CD14-positive monocyte (primary cell): ENCODE data around the gene MYOM3. TPM values are rescaled to one million over a fixed set of nuclear protein-coding genes. Genes with fewer than 3 reads are reported as not detected.

Experiments
- DNase-seq, 3 donors: peaks; one replicate each; pipeline ENCODE4 v3.0.0-alpha.2; 2011 to 2022
- H2AFZ ChIP-seq: 2 replicates; pipeline ENCODE4 v1.6.0; 2012; ENCODE audit warnings: mild to moderate bottlenecking, low read depth, low read length, inconsistent platforms; ENCODE audit not compliant: insufficient read depth, poor library complexity, severe bottlenecking
- H3K27ac ChIP-seq, 2 donors: 1 replicate in 1 of 2; 2 replicates in 1 of 2; pipeline ENCODE4 v1.5.1; 2012 to 2013; ENCODE audit warnings: low read length in 2 of 2, control low read depth in 1 of 2, inconsistent platforms in 1 of 2, low read depth in 1 of 2, mild to moderate bottlenecking in 1 of 2
- H3K27me3 ChIP-seq, 2 donors: one replicate each; pipeline versions ENCODE4 v1.6.0 to v1.6.1; 2011 to 2013; ENCODE audit warnings: low read length in 2 of 2; ENCODE audit not compliant: control insufficient read depth in 2 of 2, insufficient read depth in 2 of 2
- H3K36me3 ChIP-seq, 2 donors: replicated peaks in 1 of 2; 1 replicate in 1 of 2; 2 replicates in 1 of 2; pipeline versions ENCODE4 v1.5.1 to v1.6.1; 2012 to 2013; ENCODE audit warnings: low read length in 2 of 2, control low read depth in 1 of 2, inconsistent platforms in 1 of 2, mild to moderate bottlenecking in 1 of 2; ENCODE audit not compliant: insufficient read depth in 2 of 2, control insufficient read depth in 1 of 2
- H3K4me1 ChIP-seq, 2 donors: 1 replicate in 1 of 2; 2 replicates in 1 of 2; pipeline versions ENCODE4 v1.5.1 to v1.6.1; 2012 to 2013; ENCODE audit warnings: low read length in 2 of 2, control low read depth in 1 of 2, inconsistent platforms in 1 of 2, mild to moderate bottlenecking in 1 of 2, moderate library complexity in 1 of 2; ENCODE audit not compliant: insufficient read depth in 2 of 2, control insufficient read depth in 1 of 2
- H3K4me2 ChIP-seq: replicated peaks from 2 replicates; pipeline ENCODE3; 2012; ENCODE audit warnings: low read length, moderate library complexity, mild to moderate bottlenecking; ENCODE audit not compliant: poor library complexity, severe bottlenecking; ENCODE audit errors: extremely low read depth
- H3K4me3 ChIP-seq, 3 experiments: fragments of 200-600 bp in 1 of 3; sonication (generic) in 1 of 3; replicated peaks in 1 of 3; 1 replicate in 2 of 3; 2 replicates in 1 of 3; pipeline ENCODE4 v1.5.1; 2011 to 2013; ENCODE audit warnings: low read length in 3 of 3, mild to moderate bottlenecking in 3 of 3, control low read depth in 2 of 3, low read depth in 2 of 3, inconsistent platforms in 1 of 3, moderate library complexity in 1 of 3
- H3K79me2 ChIP-seq: 2 replicates; pipeline ENCODE4 v1.6.0; 2012; ENCODE audit warnings: mild to moderate bottlenecking, control low read depth, inconsistent platforms, low read length, moderate library complexity; ENCODE audit not compliant: insufficient read depth
- H3K9ac ChIP-seq: 2 replicates; pipeline ENCODE4 v1.6.0; 2017; ENCODE audit warnings: low read length, mild to moderate bottlenecking; ENCODE audit not compliant: insufficient read depth, poor library complexity, severe bottlenecking
- H3K9me3 ChIP-seq, 2 donors: replicated peaks in 1 of 2; 1 replicate in 1 of 2; 2 replicates in 1 of 2; pipeline versions ENCODE4 v1.5.1 to v1.6.1; 2012 to 2013; ENCODE audit warnings: low read length in 2 of 2, control low read depth in 1 of 2; ENCODE audit not compliant: control insufficient read depth in 1 of 2, insufficient read depth in 1 of 2
- H4K20me1 ChIP-seq: 2 replicates; pipeline ENCODE4 v1.6.0; 2012; ENCODE audit warnings: mild to moderate bottlenecking, low read length, control low read depth, moderate library complexity; ENCODE audit not compliant: insufficient read depth
- H3K27ac Mint-ChIP-seq, 7 donors: one replicate each; pipeline ENCODE4 v1.8.0; 2020; ENCODE audit warnings: mild to moderate bottlenecking in 7 of 7, mixed read lengths in 7 of 7, moderate library complexity in 6 of 7, inconsistent platforms in 2 of 7
- H3K27me3 Mint-ChIP-seq, 3 donors: one replicate each; pipeline ENCODE4 v1.8.0; 2021 to 2022; ENCODE audit warnings: low read depth in 3 of 3, mild to moderate bottlenecking in 3 of 3, mixed read lengths in 3 of 3, moderate library complexity in 3 of 3, inconsistent platforms in 1 of 3
- H3K36me3 Mint-ChIP-seq, 2 donors: one replicate each; pipeline ENCODE4 v1.8.0; 2020; ENCODE audit warnings: mixed read lengths in 2 of 2, inconsistent platforms in 1 of 2, mild to moderate bottlenecking in 1 of 2
- H3K4me1 Mint-ChIP-seq: one replicate; pipeline ENCODE4 v1.8.0; 2020; ENCODE audit warnings: mild to moderate bottlenecking, mixed read lengths
- H3K4me3 Mint-ChIP-seq, 2 donors: one replicate each; pipeline ENCODE4 v1.8.0; 2020; ENCODE audit warnings: mild to moderate bottlenecking in 2 of 2, mixed read lengths in 2 of 2, moderate library complexity in 1 of 2
- H3K9me3 Mint-ChIP-seq, 7 donors: one replicate each; pipeline ENCODE4 v1.8.0; 2020 to 2022; ENCODE audit warnings: mixed read lengths in 7 of 7, mild to moderate bottlenecking in 6 of 7, moderate library complexity in 6 of 7, inconsistent platforms in 2 of 7
- CTCF ChIP-seq: fragments of 200-600 bp; IDR thresholded peaks from one replicate; pipeline ENCODE4 v1.8.0; 2022; ENCODE audit warnings: antibody characterized with exemption, mild to moderate bottlenecking
- WGBS: methylation state at CpG from one replicate; pipeline ENCODE4 v1.1.5; 2013; ENCODE audit warnings: missing lambda C conversion rate; ENCODE audit not compliant: insufficient coverage; 5-methylcytosine and 5-hydroxymethylcytosine counted together
- intact Hi-C, 2 donors: fragments of 100-400 bp; cut with micrococcal nuclease; formaldehyde crosslinking; loops; one replicate each; pipeline versions ENCODE4 v1.15.0 to v1.15.1; 2023
- polyA plus RNA-seq, 3 donors: library from polyadenylated mRNA; depleted of rRNA in 1 of 3; unstranded in 2 of 3; stranded (reverse) in 1 of 3; fragments of 300-500 nt in 2 of 3; fragments of >200 nt in 1 of 3; fragmentation: Illumina TruSeq in 2 of 3; gene quantifications; 1 replicate in 2 of 3; 2 replicates in 1 of 3; pipeline ENCODE4 v1.2.3, GENCODE V29; 2012 to 2021

MYOM3 gene
- polyA plus RNA-seq, 3 donors, result not detected

- intact Hi-C loops, result no loop called here
- no peak for DNase-seq
- H3K36me3 ChIP-seq, result no peaks in the 10 kb centered on the region
- no peak overlapping the region for H3K4me2 ChIP-seq
- H3K27me3 Mint-ChIP-seq, result peaks cover 3 to 6% (median 4%) of the 10 kb centered on the region in 3 donors
- H2AFZ ChIP-seq, result no peak overlapping the region
- no peaks in the 10 kb centered on the region for H3K36me3 Mint-ChIP-seq
- H4K20me1 ChIP-seq, result no peaks in the 10 kb centered on the region
- no peak overlapping the region for H3K4me3 ChIP-seq
- no peak overlapping the region for H3K27ac Mint-ChIP-seq
- no peaks in the 10 kb centered on the region for H3K27me3 ChIP-seq
- H3K27ac ChIP-seq, result no peak overlapping the region
- no peaks in the 10 kb centered on the region for H3K4me1 Mint-ChIP-seq
- no peaks in the 10 kb centered on the region for H3K9me3 ChIP-seq
- no peak overlapping the region for H3K9ac ChIP-seq
- H3K4me1 ChIP-seq, result no peaks in the 10 kb centered on the region
- H3K4me3 Mint-ChIP-seq, result no peak overlapping the region
- H3K9me3 Mint-ChIP-seq, result no peaks in the 10 kb centered on the region
- WGBS, result 78% methylated on average over 2 of the region's 10 CpGs
- no peak for TF ChIP-seq CTCF
- no peaks in the 10 kb centered on the region for H3K79me2 ChIP-seq
Measured at GRCh38 chr1:24080131-24080530, 31.8 kb downstream of the MYOM3 start.

- H3K4me3 Mint-ChIP-seq, result no peak overlapping the region
- Histone ChIP-seq H3K4me1 (no peaks in the 10 kb centered on the region), H3K27me3 (no peaks in the 10 kb centered on the region), H4K20me1 (no peaks in the 10 kb centered on the region), H3K4me2 (no peak overlapping the region), H3K4me3 (no peak overlapping the region), H3K9ac (no peak overlapping the region), H3K36me3 (no peaks in the 10 kb centered on the region), H3K79me2 (no peaks in the 10 kb centered on the region), H3K9me3 (no peaks in the 10 kb centered on the region), H3K27ac (no peak overlapping the region), H2AFZ (no peak overlapping the region)
- no peak overlapping the region for H3K27ac Mint-ChIP-seq
- WGBS, result 93% methylated on average over 11 of the region's 16 CpGs
- H3K4me1 Mint-ChIP-seq, result no peaks in the 10 kb centered on the region
- no peaks in the 10 kb centered on the region for H3K9me3 Mint-ChIP-seq
- no peaks in the 10 kb centered on the region for H3K36me3 Mint-ChIP-seq
- DNase-seq, result no peak
- peaks cover 0 to 8% (median 2%) of the 10 kb centered on the region in 3 donors for H3K27me3 Mint-ChIP-seq
- TF ChIP-seq CTCF, result no peak
- intact Hi-C loops, result loop anchor here in 1 of 2 donors (10.0 kb wide), 1 partner anchor 317 kb away; no protein-coding TSS in a partner anchor
Measured at GRCh38 chr1:24077278-24077978, 34.5 kb downstream of the MYOM3 start.
